Ectodermal cell (in vitro differentiated cells): ENCODE data around the gene H6PD.

Experiments used
- H3K27ac ChIP-seq: 2 replicates; pipeline ENCODE4 v1.7.0; 2013; ENCODE audit warnings: mild to moderate bottlenecking, low read depth, low read length; ENCODE audit not compliant: insufficient read depth, poor library complexity, severe bottlenecking
- H3K27me3 ChIP-seq: 2 replicates; pipeline ENCODE4 v1.7.0; 2013; ENCODE audit warnings: mild to moderate bottlenecking, low read length; ENCODE audit not compliant: insufficient read depth, control insufficient read depth, poor library complexity, severe bottlenecking
- H3K36me3 ChIP-seq: one replicate; pipeline ENCODE4 v1.7.0; 2013; ENCODE audit warnings: low read length; ENCODE audit not compliant: control insufficient read depth, insufficient read depth
- H3K4me1 ChIP-seq: one replicate; pipeline ENCODE4 v1.7.0; 2013; ENCODE audit warnings: low read length; ENCODE audit not compliant: control insufficient read depth, insufficient read depth
- H3K4me3 ChIP-seq: 2 replicates; pipeline ENCODE4 v1.7.0; 2013; ENCODE audit warnings: low read depth, low read length, control low read depth; ENCODE audit not compliant: insufficient read depth
- H3K9me3 ChIP-seq: 2 replicates; pipeline ENCODE4 v1.7.0; 2013; ENCODE audit warnings: mild to moderate bottlenecking, low read length, moderate library complexity; ENCODE audit not compliant: control insufficient read depth
- WGBS, 2 experiments: methylation state at CpG; one replicate each; pipeline ENCODE4 v1.1.7; 2013; ENCODE audit warnings: missing lambda C conversion rate in 2 of 2; 5-methylcytosine and 5-hydroxymethylcytosine counted together

H6PD gene

DNA sequence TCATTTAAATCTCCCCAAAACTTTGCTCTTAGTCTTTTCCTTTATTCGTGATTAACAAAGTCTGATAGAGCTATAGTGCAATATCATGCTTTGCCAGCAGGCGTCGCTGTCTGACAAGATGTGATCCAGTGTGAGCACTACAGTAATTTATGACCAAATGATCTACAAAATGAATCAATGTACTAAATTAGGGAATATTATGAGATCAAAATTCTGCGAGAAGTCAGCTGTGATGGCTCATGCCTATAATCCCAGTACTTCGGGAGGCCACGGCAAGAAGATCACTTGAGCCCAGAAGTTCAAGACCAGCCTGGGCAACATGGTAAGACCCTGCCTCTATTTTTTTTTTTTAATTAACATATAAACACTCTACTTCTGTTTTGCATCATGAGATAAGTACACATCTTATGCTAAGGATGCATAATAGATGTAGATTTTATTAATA lies 54.5 kb downstream of the H6PD start:
- Histone ChIP-seq H3K9me3 (no peaks in the 10 kb centered on the region), H3K27ac (no peak overlapping the region), H3K27me3 (peaks cover 20% of the 10 kb centered on the region), H3K4me1 (no peaks in the 10 kb centered on the region), H3K4me3 (no peak overlapping the region), H3K36me3 (no peaks in the 10 kb centered on the region)
- 51 to 55% methylated on average over 5 to 6 of the region's 6 CpGs for WGBS, 2 experiments

DNA sequence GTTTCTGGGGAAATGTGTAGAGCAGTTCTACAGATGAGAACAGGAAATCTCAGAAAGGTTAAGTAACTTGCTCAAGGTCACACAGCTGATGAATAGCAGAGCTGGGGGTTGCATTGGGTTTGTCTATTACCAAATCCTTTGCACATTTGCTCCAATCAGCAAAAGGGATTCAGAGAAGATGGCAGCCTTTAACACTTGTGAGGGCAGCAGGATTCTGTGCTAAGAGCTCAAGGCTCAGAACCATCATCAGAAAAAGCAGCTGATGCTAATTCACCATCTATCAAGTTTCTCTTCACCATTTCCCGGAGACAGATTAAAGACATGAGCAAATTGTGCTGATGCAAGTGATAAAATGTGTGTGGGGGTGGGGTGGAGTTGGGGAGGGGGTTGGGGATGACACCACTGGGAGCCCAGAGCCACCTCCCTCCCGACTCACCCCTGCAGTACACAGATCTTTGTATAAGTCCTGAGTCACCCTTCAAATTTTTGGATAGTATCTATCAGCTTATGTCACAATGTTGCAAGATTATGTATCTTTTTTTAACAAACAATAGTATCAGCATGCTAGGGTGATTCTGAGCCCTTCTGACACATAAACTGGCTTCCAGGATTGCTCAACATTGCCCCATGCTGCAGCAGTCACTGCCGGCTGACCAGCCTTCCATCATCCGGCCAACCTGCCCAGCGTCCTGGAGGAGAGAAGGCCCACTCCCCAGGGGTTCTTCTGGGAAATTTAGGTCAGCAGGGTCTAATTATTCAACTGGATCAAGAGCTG lies 55.3 kb downstream of the H6PD start:
- H3K4me1 ChIP-seq: no peaks in the 10 kb centered on the region
- H3K36me3 ChIP-seq: no peaks in the 10 kb centered on the region
- H3K9me3 ChIP-seq: no peaks in the 10 kb centered on the region
- peaks cover 26% of the 10 kb centered on the region for H3K27me3 ChIP-seq
- no peak overlapping the region for H3K27ac ChIP-seq
- H3K4me3 ChIP-seq: no peak overlapping the region
- WGBS, 2 experiments: 69 to 74% methylated on average over 4 of the region's 5 CpGs

DNA sequence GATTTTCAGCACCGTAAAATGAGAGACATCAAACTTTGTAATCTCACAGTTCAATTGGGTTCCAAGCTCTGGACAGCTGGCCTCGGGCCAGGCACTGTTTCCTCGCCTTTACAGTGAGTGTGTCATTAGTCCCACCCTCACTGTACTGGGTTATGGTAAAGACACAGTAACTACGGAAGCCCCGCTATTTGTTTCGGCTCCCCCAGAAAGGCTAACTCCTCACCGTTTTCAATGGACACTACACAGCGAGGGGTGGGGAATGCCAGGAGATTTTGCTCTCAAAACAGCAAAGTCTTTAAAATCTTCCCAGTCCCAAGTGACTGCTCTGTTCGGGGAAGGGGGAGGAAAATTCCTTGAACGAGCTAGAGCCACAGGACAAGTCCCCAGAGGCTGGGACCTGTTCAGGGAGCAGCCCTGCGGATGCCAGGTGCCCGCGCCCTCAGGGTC lies 57.4 kb downstream of the H6PD start:
- Histone ChIP-seq H3K4me3 (peak overlapping the region; percentile 41), H3K4me1 (peaks cover 5% of the 10 kb centered on the region), H3K27me3 (peaks cover 26% of the 10 kb centered on the region), H3K36me3 (no peaks in the 10 kb centered on the region), H3K27ac (peak overlapping the region; percentile 5), H3K9me3 (no peaks in the 10 kb centered on the region)
- 25 to 29% methylated on average over 13 of the region's 13 CpGs for WGBS, 2 experiments

DNA sequence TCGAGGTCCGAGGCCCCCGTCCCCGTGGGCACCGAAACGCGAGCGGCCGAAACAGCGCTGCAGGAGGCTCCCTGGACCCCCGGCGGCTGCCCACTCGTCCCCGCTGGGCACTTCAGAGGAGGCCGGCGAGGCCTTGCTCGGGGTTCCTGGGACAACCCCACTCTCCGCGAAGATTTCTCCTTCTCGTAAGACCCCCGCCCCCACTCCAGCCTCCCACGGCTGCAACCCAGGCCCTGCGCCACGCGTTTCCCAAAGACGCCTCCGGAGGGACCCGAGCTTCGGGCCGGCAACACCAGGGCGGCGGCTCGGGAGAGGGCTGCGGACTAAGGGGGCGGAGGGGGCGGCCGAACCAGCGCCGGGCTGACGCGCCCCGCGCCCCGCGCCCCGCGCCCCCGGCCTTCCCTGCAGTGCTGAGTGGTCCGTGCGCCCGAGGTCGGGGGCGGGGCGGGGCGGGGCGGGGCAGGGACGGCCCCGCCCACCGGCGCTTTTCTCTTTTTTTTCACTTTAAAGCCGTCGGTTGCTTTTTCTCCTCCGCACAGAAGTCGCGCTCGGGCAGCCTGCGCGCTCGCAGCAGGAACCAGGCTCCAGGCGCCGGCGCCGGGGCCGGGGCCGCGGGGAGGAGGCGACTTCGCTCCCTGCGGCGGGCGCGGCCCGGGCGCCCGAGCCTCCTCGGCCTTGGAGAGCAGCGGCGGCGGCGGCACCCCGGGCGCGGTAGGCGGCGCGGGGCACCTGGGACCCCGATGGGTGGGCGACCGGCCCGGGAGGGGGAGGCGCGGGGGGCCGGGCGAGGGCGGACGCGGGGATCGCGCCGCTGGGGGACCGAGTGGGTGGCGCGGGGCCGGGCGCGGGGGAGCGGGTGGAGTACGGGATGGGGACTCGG lies 58.0 kb downstream of the H6PD start, which contains the start of gene SPSB1:
TSS of gene SPSB1 (plus strand) at position 534 of the 880 bp plus-strand sequence. CDS start 62,998 bp downstream, outside the sequence.
- WGBS, 2 experiments: 1% methylated on average over 119 of the region's 119 CpGs
- no peaks in the 10 kb centered on the region for H3K36me3 ChIP-seq
- peak within 1 kb of the TSS; percentile 5 for H3K27ac ChIP-seq
- peaks cover 26% of the 10 kb centered on the region for H3K27me3 ChIP-seq
- peaks cover 5% of the 10 kb centered on the region for H3K4me1 ChIP-seq
- no peaks in the 10 kb centered on the region for H3K9me3 ChIP-seq
- peak within 1 kb of the TSS; percentile 41 for H3K4me3 ChIP-seq

DNA sequence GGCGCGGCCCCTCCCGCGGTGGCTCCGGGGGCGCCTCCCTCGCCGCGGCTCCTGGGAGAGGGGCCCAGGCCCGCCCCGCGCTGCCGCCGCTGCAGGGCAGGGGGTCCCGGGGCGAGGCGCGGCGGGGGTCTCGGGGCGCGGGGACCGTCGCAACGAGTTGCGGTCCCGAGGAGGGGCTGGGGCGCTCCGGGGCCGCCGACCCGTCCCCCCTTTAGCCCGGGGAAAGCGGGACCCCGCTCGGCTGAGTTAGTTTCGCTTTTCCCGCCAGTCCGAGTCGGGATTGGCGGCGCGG lies 58.6 kb downstream of the H6PD start:
- Histone ChIP-seq H3K27ac (no peak overlapping the region), H3K27me3 (peaks cover 26% of the 10 kb centered on the region), H3K9me3 (no peaks in the 10 kb centered on the region), H3K36me3 (no peaks in the 10 kb centered on the region), H3K4me1 (peaks cover 5% of the 10 kb centered on the region), H3K4me3 (peak overlapping the region; percentile 41)
- WGBS, 2 experiments: 0% methylated on average over 43 of the region's 43 CpGs

DNA sequence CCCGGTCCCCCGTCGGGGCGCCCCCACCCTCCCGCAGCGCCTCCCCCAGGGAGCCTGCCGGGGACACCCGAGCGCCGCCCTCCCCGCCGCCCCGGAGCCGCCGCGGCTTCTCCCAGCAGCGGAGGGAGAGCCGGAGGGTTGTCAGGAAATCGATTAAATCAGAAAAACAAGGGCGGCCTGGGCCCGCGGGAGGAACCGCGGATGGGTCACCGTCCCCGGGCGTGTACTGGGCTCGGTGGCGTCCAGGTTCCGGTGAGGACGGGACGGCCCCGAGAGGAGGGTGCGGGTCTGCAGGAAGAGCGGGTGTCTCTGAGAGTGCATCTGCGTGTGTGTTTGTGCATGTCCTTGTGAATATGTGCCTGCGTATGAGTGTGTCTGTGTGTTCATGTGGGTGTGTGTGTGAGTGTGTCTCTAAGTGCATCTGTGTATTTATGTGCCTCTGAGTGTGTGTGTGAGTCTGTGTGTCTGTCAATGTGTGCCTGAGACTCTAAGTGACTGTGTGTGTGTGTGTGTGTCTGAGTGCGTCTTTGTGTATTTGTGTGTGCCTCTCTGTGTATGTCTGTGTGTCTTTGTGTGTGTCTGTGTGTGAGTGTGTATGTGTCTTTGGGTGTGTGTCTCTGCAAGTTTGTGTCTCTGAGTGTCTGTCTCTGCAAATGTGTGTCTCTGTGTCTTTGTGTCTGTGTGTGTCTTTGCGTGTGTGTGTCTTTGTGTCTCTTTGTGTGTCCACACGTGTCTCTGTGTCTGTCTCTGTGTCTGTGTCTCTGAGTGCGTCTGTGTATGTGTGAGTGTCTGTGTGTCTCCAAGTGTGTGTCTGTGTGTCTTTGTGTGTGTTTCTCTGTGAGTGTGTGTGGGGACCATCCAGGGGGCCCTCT lies 59.2 kb downstream of the H6PD start:
- H3K4me3 ChIP-seq: peak overlapping the region; percentile 41
- H3K36me3 ChIP-seq: no peaks in the 10 kb centered on the region
- H3K4me1 ChIP-seq: peaks cover 5% of the 10 kb centered on the region
- WGBS, 2 experiments: 11 to 12% methylated on average over 41 of the region's 41 CpGs
- no peaks in the 10 kb centered on the region for H3K9me3 ChIP-seq
- H3K27ac ChIP-seq: no peak overlapping the region
- peaks cover 26% of the 10 kb centered on the region for H3K27me3 ChIP-seq

DNA sequence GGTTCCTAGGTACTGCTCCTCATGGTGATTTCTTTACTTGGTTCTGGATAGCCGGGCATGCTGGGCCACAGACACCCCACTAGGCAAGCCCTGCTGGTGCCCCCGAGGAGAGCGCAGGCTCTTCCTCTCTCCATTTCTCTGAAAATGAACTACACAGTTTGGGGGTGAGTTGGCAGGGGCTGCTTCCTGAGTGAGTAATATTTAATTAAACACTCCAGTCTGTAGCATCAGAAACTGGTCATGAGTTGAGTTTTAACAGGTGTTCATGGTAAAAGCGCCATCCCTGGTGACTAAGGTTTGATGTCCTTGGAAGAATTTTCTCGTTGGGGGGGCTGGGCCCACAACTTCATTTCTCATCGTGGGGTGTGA lies 59.8 kb downstream of the H6PD start:
- Histone ChIP-seq H3K36me3 (no peaks in the 10 kb centered on the region), H3K4me3 (no peak overlapping the region), H3K9me3 (no peaks in the 10 kb centered on the region), H3K27ac (no peak overlapping the region), H3K27me3 (peaks cover 26% of the 10 kb centered on the region), H3K4me1 (peaks cover 5% of the 10 kb centered on the region)
- 76 to 79% methylated on average over 6 of the region's 6 CpGs for WGBS, 2 experiments

DNA sequence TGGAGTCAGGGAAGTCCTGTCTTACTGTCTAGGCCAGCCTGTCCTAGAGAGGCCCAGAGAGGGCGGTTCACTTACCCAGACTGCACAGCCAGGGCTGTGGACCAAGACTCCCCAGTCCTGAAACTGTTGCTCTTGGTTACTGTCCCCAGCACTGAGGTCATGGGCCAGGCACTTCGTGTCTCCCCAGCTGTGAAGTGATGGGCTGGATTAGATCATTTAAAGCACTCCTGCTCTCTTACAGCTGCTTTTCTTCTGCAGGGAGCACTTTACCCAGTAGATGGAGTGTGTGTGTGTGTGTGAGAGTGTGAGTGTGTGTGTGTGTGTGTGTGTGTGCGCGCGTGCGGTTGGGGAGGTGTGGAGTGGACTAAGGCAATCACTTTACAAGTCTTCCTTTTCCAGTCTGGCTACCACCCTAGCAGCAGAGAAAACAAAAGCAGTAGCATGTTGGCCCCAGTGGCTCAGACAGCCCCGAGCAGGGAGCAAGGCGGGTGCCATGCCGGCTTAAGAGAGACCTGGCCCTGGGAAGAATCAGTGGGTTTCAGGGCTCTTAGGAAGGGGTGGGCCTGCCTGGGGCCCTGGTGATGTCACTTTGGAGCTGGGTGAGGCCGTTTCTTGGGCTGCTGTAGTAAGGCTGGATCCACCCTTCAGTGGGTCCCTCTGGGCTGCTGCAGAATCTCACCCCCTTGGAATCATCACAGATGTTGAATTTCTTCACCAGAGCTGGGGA lies 60.5 kb downstream of the H6PD start:
- Histone ChIP-seq H3K9me3 (no peaks in the 10 kb centered on the region), H3K4me3 (no peak overlapping the region), H3K4me1 (peaks cover 5% of the 10 kb centered on the region), H3K36me3 (no peaks in the 10 kb centered on the region), H3K27ac (no peak overlapping the region), H3K27me3 (peaks cover 26% of the 10 kb centered on the region)
- 81 to 82% methylated on average over 8 to 10 of the region's 10 CpGs for whole genome bisulfite sequencing, 2 experiments

DNA sequence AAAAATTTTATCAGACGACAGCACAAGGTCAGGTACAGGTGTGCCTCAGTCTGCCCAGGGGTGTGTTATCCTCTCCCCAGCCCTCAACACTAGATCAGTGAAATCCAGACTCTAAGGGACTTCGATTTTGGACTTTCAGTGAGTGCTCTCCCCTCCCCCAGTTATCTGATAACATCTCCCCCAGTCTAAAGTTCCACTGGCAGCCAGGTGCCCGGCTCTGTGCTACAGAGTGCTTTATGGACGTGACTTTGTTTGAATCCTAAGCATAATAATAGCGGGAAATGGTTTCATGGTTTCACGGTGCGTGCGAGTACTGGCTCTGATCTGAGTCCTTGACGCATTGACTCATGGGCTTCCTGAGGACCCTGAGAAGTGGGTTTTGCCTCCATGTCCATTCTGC lies 61.3 kb downstream of the H6PD start:
- Histone ChIP-seq H3K27me3 (peaks cover 26% of the 10 kb centered on the region), H3K36me3 (no peaks in the 10 kb centered on the region), H3K4me1 (peaks cover 5% of the 10 kb centered on the region), H3K4me3 (no peak overlapping the region), H3K27ac (no peak overlapping the region), H3K9me3 (no peaks in the 10 kb centered on the region)
- WGBS, 2 experiments: 94% methylated on average over 9 of the region's 9 CpGs
